NCI-H226 (cell line): ENCODE measurements around the gene ARHGEF2.
"Not testable (repeated sequence)": the region's sequence is repeated elsewhere in the genome, so short reads cannot be mapped to it uniquely, and the experiment has no call there.

ENCODE experiments used
- DNase-seq: peaks from one replicate; pipeline ENCODE4 v3.0.0-alpha.2; 2015

ARHGEF2 gene

DNA sequence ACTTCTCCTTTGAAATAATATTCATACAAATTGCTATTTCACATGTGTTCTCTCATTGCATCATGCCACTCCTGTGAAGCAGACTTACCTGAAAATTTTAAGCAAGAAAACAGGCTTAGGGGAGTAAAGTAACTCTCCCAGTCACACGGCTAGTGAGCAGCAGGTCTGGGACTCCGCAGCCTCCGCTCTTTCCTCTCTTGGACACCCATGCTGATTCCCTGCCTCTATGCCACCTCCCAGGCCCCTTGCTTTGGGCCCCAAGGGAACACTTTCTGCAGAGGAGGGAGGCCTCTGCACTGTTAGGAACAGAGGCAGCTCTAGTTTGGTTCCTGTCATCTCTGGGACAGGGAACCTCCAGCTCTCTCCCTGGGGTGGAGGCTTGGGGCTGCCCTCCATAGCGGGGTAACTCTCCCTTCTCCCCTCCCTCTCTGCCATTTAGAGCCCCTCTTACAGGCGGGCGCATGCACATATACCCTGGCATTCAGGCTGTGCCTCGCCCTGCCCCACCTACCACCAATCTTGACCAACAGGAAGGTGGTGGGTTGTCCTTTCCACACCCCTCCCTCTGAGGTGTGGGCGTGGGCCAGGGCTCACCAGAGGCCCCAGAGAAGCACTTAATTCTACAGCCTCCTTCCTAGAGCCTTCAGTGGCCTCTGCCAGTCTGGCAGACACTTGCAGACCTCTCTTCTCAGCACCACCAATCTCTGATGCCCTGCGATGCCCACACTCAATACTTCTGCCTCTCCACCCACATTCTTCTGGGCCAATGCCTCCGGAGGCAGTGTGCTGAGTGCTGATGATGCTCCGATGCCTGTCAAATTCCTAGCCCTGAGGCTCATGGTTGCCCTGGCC lies 37.1 kb downstream of the ARHGEF2 start, which contains the start of gene RXFP4:
TSS of gene RXFP4 (plus strand) at position 646 of the 852 bp plus-strand sequence. CDS start at position 718, 72 bp downstream.
- peak; percentile 48 for DNase-seq

DNA sequence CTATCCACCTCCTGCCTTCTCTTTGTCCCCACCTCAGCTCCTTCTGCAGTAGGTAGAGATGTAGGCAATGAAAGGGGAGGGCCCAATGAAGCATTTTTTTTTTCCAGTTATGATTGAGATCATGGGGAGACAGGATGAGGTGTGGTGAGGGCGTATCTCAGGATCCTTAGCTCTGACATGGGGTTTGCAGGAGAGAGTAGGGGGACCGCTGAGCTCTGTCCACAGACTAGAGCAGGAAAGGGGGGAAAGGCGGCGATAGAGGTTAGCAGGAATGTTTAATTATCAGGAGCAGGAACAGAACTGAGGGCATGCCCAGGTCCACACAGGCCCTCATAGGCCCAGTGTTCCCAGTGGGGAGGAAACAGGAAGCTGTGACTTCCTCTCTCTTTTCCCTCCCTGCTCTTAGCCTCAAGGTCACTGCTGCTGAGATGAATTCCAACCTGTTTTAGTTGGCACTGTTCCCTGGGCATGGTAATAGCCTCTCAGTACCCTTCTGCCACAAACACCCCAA lies 37.8 kb downstream of the ARHGEF2 start:
- peak; percentile 67 for DNase-seq

DNA sequence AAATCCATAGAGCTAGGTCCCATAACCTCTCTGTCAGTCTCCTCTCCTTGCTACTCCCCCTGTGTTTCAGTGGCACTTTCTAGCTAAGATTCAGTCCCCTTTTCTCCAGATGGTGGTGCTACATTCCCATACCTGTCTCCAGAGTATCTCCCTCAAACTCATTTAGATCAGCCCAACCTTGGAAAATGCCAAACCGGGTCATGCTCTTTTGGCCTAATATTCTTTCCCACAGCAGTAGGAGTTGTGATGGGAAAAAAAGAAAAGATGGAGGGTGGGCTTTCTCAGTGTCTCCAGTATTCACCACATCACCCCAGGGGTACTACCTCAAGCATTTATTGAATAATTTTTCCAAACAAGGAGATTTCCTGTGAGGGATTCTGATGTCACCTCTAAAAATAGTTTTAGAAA lies 40.1 kb downstream of the ARHGEF2 start:
- DNase-seq, result peak; percentile 54

DNA sequence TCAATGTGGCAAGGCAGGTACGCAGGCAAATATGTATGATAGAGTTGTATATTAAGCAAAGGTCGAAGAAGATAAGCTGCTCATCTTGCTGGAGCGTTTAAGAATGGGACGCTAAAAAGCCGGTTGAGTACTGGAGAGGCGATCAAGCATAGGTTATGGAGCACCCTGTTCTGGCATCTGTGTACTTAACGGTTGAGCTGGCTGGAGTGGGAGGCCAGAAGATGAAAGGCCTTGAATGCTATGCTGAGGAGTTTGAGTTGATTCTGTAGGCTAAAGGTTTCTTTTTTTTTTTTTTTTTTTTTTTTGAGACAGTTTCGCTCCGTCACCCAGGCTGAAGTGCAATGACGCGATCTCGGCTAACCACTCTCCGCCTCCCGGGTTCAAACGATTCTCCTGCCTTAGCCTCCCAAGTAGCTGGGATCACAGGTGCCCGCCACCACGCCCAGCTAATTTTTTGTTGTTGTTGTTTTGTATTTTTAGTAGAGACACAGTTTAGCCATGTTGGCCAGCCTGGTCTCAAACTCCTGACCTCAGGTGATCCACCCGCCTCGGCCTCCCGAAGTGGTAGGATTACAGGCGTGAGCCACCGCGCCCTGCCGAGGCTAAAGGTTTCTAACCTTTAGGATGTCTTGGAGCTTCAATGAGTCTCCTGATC lies 43.3 kb downstream of the ARHGEF2 start:
- DNase-seq, result no peak

DNA sequence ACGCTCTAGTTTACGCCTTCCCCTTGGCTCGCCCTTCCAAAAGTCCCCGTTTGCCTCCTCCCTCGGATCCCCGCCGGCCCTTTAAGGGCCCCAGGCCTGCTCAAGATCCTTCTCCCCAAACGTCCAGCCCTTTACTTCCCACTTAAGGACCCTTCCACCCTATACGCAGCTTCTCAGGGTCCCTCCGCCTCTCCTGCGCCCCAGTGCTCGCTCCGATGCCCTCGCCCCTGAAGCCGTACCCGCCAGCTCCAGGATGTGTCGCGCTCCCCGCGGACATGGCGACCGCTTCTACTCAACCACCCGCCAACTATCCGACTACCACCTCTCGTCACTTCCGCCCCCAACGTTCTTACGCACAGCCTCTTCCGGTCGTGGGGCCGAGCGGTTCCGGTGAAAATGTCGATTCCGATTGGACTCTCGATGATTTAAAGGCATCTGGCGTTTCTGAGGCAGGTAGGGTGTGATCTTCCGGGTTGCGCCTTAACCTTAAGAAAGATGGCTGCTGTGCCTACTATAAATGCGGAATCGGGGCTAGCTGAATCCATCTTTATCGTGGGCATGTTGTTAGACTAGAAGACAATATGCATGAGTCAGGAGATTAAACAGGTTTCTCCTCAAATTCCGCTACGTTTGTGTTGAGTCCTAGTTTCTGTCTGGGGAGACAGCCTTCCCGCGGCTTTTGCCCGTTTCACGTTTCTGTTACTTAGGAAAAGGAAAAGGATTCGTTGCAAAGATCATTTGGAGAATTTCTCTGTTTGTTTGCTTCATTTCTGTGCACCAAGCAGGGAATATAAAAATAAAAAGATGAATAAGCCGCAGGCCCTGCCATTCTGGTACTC lies 44.0 kb downstream of the ARHGEF2 start, which contains the start of gene KHDC4:
TSS of gene KHDC4 (minus strand) at position 317 of the 839 bp plus-strand sequence. CDS start at position 277, 40 bp downstream.
- peak; percentile 98 for DNase-seq

DNA sequence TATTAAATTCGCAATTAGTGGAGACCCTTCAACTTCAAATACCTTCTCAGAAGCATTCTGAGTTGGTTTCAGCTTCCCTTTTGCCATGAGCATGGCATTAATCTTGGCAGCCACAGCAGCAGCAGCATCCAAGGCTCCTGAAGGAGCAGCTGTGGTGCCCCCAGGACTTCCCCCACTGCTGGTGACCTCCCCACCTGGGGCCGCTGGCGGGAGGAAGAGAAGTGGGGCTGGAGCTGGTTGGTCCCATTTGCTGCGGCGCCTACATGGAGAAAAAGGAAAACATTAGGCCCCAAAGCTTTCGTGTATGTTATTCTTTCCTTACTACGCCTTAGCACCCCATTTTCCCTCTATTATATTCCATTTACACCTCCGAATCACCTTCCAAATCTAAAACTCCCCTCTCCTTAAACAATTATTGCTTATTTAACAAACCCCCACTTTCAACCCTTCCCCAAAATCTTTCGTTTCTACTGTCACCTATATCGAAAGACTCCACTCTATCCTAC lies 44.7 kb downstream of the ARHGEF2 start:
- no peak for DNase-seq

DNA sequence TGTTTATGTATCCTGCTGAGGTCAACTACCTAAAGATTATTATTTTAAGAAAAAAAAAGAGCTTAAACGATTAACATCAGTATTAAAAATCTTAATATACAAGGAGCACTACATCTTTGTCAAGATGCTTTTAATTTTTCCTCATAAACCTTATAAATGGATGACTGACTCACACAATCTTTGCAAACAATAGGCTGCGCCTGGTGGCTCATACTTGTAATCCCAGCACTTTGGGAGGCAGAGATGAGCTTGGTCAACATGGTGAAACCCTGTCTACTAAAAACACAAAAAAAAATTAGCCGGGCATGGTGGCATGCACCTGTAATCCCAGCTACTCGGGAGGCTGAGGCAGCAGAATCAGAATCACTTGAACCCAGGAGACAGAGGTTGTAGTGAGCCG lies 45.9 kb downstream of the ARHGEF2 start:
- DNase-seq, result no peak

DNA sequence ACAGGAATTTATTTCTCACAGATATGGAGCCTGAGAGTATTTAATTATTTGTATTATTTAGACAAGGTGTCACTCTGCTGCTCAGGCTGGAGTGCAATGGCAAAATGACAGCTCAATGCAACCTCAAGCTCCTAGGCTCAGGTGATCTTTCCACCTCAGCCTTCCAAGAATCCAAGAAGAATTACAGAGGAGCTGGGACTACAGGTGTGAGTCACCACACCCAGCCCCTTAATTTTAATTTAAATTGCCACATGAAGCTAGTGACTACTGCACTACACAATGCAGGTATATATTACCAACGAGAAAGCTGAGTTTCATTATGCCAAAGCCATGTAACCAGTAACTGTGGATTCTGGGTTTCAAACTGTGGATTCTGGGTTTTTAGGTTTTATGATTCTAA lies 46.3 kb downstream of the ARHGEF2 start:
- DNase-seq, result no peak

DNA sequence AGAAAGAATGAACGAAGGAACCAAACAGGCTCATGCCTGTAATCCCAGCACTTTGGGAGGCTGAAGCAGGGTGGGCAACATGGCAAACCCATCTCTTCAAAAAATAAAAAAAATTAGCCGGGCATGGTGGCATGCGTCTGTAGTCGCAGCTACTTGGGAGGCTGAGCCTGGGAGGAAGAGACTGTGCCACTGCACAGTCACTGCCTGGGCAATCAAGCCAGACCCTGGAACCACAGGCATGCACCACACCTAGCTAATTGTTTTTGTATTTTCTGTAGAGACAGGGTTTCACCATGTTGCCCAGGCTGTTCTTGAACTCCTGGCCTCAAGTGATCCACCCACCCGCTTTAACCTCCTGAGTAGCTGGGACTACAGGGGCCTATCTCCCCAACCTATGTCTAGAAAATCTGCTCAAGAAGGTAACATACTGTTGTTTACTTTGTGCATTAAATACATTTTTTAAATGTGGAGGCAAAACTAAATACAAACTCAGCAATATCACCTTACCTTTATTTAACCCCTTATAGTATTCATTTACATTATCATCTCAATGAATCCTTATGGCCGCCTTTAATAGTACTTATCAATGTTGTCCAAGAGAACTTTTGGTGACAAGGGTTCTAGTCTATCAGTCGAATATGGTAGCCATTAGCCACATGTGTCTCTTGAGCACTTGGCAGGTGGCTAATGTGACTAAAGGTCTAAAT lies 46.9 kb downstream of the ARHGEF2 start:
- DNase-seq, result no peak

DNA sequence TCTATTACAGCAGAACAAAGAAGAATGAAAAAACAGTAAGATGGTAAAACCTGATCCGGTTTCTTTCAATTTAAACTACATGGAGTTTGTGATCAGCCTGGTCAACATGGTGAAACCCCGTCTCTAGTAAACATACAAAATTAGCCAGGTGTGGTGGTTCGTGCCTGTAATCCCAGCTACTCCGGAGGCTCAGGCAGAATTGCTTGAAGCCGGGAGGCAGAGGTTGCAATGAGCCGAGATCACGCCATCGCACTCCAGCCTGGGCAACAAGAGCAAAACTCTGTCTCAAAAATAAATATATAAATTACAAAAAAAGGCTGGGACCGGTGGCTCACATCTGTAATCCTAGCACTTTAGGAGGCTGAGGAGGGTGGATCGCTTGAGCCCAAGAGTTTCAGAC lies 47.6 kb downstream of the ARHGEF2 start:
- DNase-seq, result not testable (repeated sequence)

DNA sequence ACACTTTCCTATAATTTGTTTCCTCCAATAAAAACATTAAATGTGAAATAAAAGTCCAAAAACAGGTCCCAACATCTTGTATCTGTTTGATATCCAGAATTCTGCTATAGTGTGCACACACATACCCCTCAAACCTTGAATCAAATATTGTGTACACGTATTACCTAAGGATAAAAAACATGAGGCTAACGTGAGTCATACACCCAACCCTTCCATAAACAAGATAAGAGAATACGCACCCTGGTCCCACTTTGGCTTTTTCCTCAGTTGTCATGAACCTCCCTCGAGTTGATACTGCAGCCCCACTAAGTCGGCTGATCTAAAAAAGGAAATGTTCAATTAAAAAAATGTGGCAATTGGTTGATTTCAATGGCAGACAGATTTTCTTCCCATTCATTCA lies 49.3 kb downstream of the ARHGEF2 start:
- DNase-seq, result peak; percentile 62

DNA sequence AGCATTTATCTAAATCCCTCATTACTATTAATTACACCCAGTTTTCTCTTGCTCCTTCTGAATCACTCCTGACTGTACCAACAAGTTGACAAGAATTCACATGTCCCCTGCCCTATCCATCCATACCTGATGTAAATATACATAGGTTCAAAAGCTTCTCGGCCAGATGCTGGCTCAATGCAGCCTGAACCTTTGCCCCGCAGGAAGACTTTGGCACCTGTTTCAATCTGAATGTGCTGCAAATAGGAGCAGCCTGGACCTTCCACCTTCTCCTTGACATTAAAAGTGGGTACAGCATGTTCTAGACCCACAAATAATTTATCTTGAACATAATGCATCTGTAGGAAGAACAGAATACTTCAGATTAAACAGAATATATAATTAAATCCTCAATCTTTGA lies 52.8 kb downstream of the ARHGEF2 start:
- no peak for DNase-seq

DNA sequence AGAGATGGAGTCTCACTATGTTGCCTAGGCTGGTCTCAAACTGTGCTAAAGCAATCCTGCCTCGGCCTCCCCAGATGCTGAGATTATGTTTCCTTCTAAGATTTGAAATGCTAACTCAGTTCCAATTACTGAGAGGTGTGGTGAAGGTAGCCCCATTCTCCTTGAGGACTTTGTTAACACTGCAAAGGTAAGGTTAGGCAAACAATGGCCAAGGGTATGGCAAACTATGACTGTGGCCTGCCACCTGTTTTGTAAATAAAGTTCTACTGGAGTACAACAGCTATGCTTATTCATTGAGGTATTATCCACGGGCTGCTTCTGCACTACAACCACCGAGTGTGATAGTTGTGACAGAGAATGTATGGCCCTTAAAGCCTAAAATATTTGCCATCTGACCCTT lies 57.6 kb downstream of the ARHGEF2 start:
- DNase-seq, result no peak

DNA sequence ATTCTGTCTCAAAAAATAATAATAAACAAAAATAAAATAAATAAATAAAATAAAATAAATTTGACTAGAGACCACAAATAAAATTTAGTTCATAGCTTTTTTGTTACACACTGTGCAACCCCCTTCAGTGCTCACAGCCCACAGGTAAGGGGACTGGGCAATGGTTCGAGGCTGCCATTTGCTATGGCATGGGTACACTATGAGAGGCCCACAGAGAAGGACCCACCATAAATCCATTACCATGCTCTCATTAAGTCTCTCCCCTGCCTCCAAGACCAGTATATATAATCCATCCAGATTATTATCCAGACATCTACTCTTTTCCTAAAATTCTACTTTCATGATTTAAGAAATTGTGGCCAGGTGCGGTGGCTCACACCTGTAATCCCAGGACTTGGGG lies 58.5 kb downstream of the ARHGEF2 start:
- DNase-seq, result no peak

DNA sequence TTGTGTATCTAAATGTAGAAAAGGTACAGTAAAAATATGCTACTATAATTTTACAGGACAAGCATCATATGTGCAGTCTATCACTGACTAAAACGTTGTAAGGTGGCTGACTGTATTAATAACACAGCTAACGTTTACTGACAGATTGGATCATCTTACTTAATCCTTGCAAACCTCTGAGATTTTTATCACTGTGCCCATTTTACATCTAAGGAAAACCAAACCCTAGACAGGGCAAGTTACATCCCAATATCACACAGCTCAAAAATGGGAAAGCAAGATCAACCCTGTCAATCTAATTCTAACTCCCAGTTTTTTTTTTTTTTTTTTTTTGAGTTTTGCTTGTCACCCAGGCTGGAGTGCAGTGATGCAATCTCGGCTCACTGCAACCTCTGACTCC lies 59.7 kb downstream of the ARHGEF2 start:
- DNase-seq, result no peak

DNA sequence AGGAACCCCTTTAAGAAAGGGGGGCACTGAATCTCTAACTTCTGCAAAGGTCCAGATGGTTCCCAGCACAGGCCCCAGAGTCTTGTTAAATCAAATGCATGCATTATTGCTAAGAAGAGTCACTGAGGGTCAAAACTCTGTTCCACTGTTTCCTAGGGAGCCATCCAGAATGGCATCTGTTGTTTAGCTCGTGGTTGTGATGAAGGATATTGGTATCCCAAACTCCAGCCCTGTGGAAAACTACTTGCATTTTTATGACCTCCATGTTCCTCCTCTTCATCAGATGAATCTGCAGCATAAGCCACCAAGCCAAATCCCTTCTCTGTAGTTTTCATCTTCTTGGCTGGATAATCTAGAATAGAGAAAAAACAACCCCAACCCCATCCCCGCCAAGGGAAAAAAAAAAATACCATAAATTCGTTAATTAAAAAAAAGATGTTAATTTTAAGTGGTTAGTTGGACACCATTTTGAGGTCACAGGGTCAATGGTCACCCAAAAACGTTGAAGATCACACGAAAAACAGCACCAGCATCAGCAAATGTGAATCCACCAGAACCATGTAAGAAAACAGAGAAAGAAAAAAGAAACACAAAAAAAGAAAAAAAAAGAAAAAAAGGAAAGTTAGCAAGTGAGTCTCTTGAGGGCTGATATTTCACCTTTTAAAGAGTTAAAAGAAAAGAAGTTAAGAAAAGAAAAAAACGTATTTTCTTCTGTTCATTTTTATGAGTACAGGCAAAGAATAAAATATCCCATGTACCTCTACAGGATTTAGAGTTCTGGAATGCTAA lies 64.2 kb downstream of the ARHGEF2 start:
- no peak for DNase-seq

DNA sequence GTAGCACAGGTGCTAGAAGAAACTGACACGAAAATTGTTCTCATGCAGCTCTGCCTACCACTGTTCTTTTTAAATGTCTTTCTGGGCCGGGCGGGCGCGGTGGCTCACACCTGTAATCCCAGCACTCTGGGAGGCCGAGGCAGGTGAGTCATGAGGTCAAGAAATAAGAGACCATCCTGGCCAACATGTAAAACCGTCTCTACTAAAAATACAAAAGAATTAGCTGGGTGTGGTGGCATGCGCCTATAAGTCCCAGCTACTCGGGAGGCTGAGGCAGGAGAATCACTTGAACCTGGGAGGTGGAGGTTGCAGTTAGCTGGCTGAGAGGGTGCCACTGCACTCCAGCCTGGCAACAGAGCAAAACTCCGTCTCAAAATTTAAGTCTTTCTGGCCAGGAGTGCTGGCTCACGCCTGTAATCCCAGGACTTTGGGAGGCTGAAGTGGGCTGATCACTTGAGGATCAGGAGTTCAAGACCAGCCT lies 66.3 kb downstream of the ARHGEF2 start:
- DNase-seq, result no peak

DNA sequence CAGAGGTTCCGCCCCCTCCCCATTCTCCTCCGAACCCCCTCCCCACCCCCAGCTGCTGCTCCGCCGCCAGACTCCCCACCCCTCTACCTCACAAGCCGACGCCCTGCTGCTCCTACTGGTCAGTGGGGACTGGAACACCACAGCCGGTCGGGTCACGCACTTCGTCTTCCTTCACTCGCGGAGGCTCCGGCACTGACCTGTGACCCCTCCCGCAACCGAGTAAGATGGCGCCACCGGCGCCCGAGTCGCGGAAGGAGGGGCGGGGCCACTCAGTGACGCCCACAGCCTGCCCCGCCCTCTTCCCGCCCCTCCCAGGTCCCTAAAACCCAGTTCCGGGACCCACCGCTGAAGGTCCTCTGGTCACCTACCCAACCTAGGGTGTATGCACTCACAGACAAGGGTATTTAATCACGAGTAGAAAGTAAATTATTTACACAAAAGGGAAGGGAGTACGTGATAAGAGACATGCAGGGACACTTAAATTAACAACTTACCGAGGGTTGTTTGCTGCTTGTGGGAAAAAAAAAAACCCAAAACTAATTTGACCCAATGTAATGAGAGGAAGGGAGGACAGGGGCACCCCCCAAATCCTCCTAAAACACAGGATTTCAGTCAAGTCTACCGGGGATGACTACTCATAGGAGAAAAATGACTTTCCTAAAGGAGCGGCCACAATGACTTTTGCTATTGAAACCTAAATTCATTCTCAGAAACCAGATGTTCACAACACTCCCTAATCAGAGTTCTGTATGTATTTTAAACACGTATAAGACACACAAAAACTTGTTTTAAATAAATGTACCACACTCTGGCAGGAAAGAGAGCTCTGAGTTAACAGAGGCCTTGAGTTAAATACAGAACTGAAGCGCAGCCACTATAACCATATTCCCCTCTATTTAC lies 66.9 kb downstream of the ARHGEF2 start, which contains the start of gene RIT1:
TSS of gene RIT1 (minus strand) at position 194 of the 900 bp plus-strand sequence. CDS start 588 bp downstream, outside the sequence.
- peak; percentile 69 for DNase-seq

DNA sequence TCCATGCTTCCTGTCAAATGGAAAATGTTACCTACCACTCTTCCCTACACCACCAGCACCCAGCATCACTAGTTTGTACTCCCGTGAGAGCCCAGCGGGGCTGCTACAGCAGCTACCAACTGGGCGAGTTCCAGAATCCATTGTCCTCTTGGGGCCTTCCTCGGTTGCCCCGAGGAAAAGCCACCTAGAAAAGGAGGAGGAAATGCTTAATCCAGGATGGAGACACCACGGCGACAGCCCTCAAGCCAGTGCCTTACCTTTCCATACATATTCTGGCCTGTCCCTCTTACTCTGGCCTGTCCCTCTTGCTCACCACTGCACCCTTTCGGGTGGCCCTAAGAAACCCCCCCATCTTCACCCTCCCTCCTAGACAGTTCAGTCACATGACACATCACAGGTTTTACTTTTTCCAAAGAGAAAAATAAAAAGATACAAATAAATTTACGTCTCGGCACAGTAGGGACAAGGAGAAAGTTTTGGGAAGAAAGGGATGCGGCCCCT lies 67.7 kb downstream of the ARHGEF2 start:
- DNase-seq, result peak; percentile 15

DNA sequence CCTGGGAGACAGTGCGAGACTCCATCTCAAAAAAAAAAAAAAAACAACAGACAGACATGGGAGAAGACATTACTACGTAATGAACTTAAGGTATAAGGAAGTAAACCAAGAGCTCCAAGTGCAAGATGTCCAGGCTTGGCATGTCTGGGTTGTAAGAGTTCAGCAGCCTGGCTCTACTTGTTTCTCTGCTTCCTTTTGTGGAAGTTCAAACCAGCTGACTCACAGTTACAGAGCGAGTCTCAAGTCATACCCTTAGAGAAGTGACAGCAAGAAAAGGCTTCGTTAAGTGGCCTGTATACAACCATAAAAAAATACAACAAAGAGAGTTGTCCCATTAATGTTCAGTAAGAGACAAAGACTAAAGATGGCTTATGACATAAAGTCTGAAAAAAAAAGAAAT lies 68.5 kb downstream of the ARHGEF2 start:
- DNase-seq, result no peak
